GM19351 (cell line): Measurements from ENCODE around the gene AGO1.
"Not testable (repeated sequence)": the region's sequence is repeated elsewhere in the genome, so short reads cannot be mapped to it uniquely, and the experiment has no call there.

Source experiments
- ATAC-seq: cut with Tn5 transposase; IDR thresholded peaks from one replicate; pipeline ENCODE4 v1.9.1; 2021; ENCODE audit warnings: mild to moderate bottlenecking, moderate library complexity; ENCODE audit not compliant: unreplicated experiment

Gene AGO1

DNA sequence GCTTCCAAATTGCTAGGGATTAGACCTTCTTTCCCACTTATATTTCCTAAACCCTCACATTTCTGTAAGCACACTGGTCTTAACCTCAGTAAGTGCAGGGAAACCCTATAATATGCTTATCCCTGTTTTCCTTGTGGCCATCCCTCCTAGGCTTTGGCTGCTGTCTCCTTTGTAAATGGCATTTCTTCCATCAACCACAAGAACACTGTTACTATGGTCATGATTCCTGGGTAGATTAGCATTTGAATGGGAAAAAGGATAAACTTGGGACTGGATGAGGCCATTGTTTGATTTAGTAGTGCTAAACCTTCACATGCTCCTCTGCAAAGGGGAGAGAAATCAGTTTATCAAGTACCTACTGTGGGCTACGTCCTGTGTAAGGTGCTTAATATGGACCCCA, 31.7 kb downstream of the AGO1 start:
- ATAC-seq = no peak

DNA sequence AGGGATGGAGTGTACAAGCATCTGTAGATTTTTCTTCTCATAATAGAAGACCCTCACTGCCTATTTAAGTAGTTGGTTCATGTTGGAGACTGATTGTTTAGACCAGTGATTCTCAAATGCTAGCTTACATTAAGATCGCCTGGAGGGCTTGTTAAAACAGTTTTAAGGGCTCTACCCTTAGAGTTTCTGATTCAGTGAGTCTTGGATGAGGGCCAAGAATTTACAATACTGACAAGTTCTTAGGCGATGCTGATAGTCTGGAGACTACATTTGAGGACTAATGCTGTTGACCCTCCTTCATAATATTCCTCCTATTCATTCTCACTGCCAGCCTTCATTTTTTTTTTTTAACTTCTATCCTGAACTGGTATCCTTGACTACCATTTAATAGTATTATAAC, 32.7 kb downstream of the AGO1 start:
- ATAC-seq = no peak

- no peak for ATAC-seq
Measured at GRCh38 chr1:35923791-35924221, 40.8 kb downstream of the AGO1 start.

DNA sequence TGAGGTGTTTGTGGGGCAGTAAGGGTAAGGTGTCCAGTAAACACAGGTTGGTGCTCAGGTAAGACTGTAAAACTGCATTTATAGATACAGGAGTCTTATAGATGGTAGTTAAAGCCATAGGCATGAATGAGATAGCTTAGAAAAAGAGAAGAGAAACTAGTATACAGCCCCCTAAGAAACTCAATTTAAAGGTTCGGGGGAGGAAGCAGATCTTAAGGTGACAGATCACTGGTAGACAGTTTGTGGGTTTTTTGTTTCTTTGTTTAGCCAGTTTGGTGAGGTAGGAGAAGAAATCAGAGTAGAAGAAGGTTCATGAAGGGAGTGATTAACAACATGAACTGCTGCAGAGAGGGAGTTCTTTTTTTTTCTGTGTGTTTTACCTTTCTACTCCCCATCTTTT, 41.8 kb downstream of the AGO1 start:
- no peak for ATAC-seq

GRCh38 chr1:35925741-35926140, 42.7 kb downstream of the AGO1 start:
- ATAC-seq = no peak

DNA sequence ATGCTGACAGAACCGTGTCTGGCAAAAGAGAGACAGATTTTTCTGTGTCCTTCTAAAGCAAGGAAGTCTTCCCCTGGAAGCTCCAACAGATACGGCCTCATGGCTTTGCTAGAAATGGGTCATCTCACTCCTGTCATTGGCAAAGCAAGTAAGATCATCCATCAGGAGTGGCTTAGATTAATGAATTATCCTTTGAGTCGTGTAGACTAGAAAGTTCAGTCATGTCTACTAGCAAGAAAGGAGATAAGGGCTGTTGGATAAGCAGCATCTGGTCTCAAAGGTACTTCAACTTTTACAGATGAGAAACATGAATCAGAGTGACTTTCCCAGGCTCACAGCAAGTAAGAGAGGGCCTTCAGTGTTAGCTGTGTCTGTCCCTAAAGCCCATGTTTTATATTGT, 44.5 kb downstream of the AGO1 start:
- ATAC-seq = no peak

- no peak for ATAC-seq
Measured at GRCh38 chr1:35929730-35930592, 47.0 kb downstream of the AGO1 start.

GRCh38 chr1:35930593-35931445, 47.8 kb downstream of the AGO1 start, which contains the start of gene AGO3:
AGO3 (plus strand) TSS chr1:35931105; CDS start chr1:35931427, 322 bp downstream.
- ATAC-seq = peak; percentile 81

- ATAC-seq = peak; percentile 31
Measured at GRCh38 chr1:35931446-35932157, 48.6 kb downstream of the AGO1 start.

GRCh38 chr1:35932158-35932636, 49.2 kb downstream of the AGO1 start:
- ATAC-seq = no peak

DNA sequence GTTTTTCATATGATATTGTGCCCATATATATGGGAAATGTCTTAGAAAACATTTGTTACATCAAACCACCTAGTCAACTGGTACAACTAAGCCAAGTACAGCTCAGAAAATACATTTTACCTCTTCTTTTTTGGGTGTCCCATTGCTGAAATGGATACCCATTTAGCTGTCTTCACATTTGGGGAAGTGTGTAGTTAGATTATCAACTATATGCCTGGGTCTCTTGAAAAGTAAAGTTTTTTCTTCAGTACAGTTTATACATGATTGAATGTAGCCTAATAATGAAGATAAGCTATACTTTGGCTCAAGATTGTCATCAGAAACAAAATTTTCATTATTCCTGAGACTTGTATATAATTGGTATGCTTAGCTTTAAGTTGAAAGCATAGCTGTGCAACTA, 49.9 kb downstream of the AGO1 start:
- no peak for ATAC-seq

DNA sequence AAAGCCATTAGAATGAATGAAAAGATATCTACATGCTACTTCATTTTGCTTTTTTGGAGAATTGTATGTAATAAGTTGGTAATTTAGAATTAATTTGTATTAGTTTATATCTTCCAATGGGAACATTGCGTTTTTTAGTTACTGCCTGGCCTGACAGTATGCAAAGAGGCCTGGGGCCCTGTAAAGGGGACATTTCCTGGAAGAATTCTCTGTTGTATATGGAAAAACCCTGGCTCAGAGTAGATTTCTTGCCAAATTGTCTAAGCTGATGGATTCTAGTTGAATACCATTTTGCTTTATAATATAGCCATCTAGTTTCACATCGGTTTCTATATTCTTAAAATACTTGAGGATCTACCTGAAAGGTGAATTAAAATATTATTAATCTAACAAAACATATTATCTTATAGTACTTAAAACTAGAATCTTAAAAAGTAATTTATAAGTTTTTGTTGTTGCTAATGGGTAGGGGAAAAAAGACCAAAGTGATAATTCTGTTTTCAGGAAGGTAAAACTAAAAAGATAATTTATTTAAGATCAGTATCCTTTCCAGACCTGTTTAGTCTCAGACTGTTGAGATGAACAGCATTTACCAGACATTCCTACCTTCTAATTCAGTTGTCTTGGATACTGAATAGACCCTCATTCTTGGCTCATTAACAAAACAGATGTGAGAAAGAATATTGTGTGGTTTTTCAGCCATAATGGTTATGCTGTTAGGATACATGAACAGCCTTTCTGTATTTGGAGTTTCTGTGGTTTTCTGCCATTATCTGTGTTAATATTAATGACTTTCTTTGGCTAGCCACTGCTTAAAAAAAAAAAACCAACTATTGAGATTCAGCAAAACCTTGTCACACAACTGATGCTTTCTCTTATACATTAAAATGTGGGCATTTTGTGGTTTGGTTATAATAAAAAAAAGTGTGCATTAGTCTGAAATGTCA, 52.7 kb downstream of the AGO1 start:
- ATAC-seq = no peak

DNA sequence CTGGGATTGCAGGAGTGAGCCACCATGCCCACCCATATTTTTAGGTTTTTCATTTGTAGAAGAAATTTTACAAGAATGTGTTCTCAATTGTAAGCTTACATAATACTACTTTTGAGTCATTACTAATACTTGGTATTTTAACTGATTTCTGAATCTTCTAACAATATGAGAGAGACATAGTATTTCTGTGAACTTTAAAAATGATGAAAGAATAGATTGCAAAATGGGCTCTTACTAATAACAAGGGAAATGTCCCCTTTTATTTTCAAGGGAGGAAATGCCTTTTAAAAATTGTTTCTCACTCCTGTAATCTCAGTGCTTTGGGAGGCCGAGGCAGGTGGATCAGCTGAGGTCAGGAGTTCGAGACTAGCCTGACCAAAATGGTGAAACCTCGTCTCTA, 53.8 kb downstream of the AGO1 start:
- ATAC-seq = no peak

GRCh38 chr1:35939484-35939883, 56.5 kb downstream of the AGO1 start:
- no peak for ATAC-seq

DNA sequence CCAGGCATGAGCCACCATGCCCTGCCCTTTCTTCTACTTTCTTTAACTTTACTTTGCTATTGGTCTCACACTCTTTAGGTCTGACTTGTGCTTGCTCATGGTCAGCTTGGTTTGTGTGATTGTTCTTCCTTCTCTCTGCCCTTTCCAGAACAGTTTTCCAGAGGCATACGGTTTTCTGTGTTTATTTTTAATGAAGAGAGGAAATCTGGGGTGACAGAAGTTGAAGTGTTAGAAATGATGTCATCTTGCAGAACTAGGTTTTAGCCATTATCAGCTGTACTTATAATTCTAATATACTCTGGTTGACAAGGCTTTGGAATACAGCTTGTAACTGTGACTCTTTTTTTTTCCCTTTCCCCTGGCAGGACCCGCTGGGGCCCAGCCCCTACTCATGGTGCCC, 62.3 kb downstream of the AGO1 start:
- no peak for ATAC-seq

GRCh38 chr1:35947547-35947946, 64.5 kb downstream of the AGO1 start:
- no peak for ATAC-seq

DNA sequence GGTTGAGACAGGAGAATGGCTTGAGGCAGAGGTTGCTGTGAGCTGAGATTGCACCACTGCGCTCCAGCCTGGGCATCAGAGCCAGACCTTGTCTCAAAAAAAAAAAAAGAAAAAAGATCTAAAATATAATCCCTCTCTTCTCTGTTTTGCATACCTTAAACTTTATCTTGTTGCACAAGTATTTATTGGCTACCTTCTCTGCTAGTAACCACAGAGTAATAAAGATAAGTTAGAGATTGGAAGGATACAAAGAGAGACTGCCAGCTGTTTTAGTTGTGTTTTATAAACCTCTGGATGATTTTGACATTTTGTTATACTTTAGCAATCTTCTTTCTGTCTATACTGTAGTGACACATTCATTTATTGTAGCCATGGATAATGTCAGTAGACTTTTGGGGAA, 75.5 kb downstream of the AGO1 start:
- ATAC-seq = no peak

GRCh38 chr1:35959304-35959703, 76.3 kb downstream of the AGO1 start:
- no peak for ATAC-seq

- no peak for ATAC-seq
Measured at GRCh38 chr1:35962952-35963351, 79.9 kb downstream of the AGO1 start.

GRCh38 chr1:35964277-35964676, 81.3 kb downstream of the AGO1 start:
- not testable (repeated sequence) for ATAC-seq
